Mesodermal cell (in vitro differentiated cells): ENCODE results near the gene GBA2.
A peak's percentile ranks its signal among the peaks of the same experiment; 100 is the strongest.

Experiments used
- H3K27ac ChIP-seq: 2 replicates; pipeline ENCODE4 v1.7.0; 2013; ENCODE audit warnings: mild to moderate bottlenecking, low read depth, low read length, moderate library complexity; ENCODE audit not compliant: severe bottlenecking
- H3K36me3 ChIP-seq: 2 replicates; pipeline ENCODE4 v1.7.1; 2013; ENCODE audit warnings: mild to moderate bottlenecking, low read length, moderate library complexity; ENCODE audit not compliant: control insufficient read depth, insufficient read depth
- H3K4me1 ChIP-seq: one replicate; pipeline ENCODE4 v1.7.1; 2013; ENCODE audit warnings: mild to moderate bottlenecking, low read length; ENCODE audit not compliant: insufficient read depth, control insufficient read depth, poor library complexity, severe bottlenecking
- H3K4me3 ChIP-seq: 2 replicates; pipeline ENCODE4 v1.7.0; 2013; ENCODE audit warnings: low read length, control low read depth, mild to moderate bottlenecking; ENCODE audit not compliant: insufficient read depth, poor library complexity, severe bottlenecking; ENCODE audit errors: extremely low read depth
- H3K9me3 ChIP-seq: 2 replicates; pipeline ENCODE4 v1.7.1; 2013; ENCODE audit warnings: mild to moderate bottlenecking, low read length, moderate library complexity; ENCODE audit not compliant: control insufficient read depth
- WGBS, 2 experiments: methylation state at CpG; one replicate each; pipeline ENCODE4 v1.1.5; 2013; ENCODE audit warnings: missing lambda C conversion rate in 2 of 2; ENCODE audit not compliant: insufficient coverage in 2 of 2; 5-methylcytosine and 5-hydroxymethylcytosine counted together

GBA2 gene

GRCh38 chr9:35738186-35738585 lies 10.8 kb downstream of the GBA2 start:
- Histone ChIP-seq H3K4me3 (no peak overlapping the region), H3K4me1 (peaks cover 20% of the 10 kb centered on the region), H3K27ac (no peak overlapping the region), H3K36me3 (peaks cover 89% of the 10 kb centered on the region), H3K9me3 (no peaks in the 10 kb centered on the region)
- 80 to 88% methylated on average over 3 of the region's 4 CpGs for WGBS, 2 experiments

- Histone ChIP-seq H3K9me3 (no peaks in the 10 kb centered on the region), H3K27ac (no peak overlapping the region), H3K4me1 (peaks cover 20% of the 10 kb centered on the region), H3K36me3 (peaks cover 78% of the 10 kb centered on the region), H3K4me3 (no peak overlapping the region)
- 94 to 95% methylated on average over 5 to 7 of the region's 7 CpGs for WGBS, 2 experiments
Measured at GRCh38 chr9:35737143-35737542, 11.9 kb downstream of the GBA2 start.

DNA sequence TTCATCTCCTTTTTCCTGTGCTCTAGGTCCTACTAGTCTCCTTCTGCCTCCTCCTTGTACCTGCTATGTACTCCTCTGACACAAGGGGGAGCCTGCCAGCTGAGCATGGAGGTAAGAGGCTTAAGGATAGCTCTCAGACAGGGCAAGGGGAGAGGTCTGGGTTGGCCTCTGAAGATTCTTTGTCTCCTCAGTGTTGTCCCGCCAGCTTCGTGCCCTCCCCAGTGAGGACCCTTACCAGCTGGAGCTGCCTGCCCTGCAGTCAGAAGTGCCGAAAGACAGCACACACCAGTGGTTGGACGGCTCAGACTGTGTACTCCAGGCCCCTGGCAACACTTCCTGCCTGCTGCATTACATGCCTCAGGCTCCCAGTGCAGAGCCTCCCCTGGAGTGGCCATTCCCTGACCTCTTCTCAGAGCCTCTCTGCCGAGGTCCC lies 12.8 kb downstream of the GBA2 start:
- Histone ChIP-seq H3K36me3 (peaks cover 70% of the 10 kb centered on the region), H3K4me3 (no peak overlapping the region), H3K9me3 (no peaks in the 10 kb centered on the region), H3K4me1 (peaks cover 20% of the 10 kb centered on the region), H3K27ac (peak overlapping the region; percentile 75)
- WGBS, 2 experiments: 51 to 62% methylated on average over 4 of the region's 5 CpGs

DNA sequence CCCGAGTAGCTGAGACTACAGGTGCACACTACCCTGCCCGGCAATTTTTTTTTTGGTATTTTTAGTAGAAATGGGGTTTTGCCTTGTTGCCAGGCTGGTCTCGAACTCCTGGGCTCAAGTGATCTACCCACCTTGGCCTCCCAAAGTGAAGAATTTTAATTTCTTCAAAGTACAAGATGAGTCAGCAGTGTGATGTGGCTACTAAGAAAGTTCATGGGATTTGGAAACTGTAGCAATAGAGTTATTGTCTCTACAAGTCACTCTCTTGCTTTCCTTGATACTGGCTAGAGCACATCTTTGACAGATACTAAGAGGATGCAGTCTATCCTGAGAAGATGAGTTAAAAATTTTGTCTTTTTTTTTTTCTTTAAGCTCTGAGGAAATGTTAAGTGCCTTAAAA lies 14.9 kb downstream of the GBA2 start:
- H3K36me3 ChIP-seq: peaks cover 49% of the 10 kb centered on the region
- H3K4me1 ChIP-seq: peaks cover 37% of the 10 kb centered on the region
- peak overlapping the region; percentile 94 for H3K4me3 ChIP-seq
- no peak overlapping the region for H3K27ac ChIP-seq
- WGBS, 2 experiments: 100% methylated on average over 1 of the region's 3 CpGs; no CpG with 5 or more reads in 1 of the 2 experiments
- H3K9me3 ChIP-seq: no peaks in the 10 kb centered on the region

- Histone ChIP-seq H3K27ac (peak overlapping the region; percentile 91), H3K9me3 (no peaks in the 10 kb centered on the region), H3K4me3 (peak overlapping the region; percentile 94), H3K36me3 (peaks cover 38% of the 10 kb centered on the region), H3K4me1 (peaks cover 45% of the 10 kb centered on the region)
- 0 to 2% methylated on average over 6 to 7 of the region's 14 CpGs for WGBS, 2 experiments
Measured at GRCh38 chr9:35732800-35733541, 16.1 kb downstream of the GBA2 start.

GRCh38 chr9:35732185-35732799 lies 16.7 kb downstream of the GBA2 start, which contains the start of the genes CREB3 and TLN1:
TSS of gene CREB3 (plus strand) at chr9:35732666. CDS start at chr9:35732773, 107 bp downstream.
TSS of gene TLN1 (minus strand) at chr9:35732195. CDS start at chr9:35725694, 6,501 bp downstream.
- Histone ChIP-seq H3K4me3 (peak within 1 kb of the TSS; percentile 94), H3K4me1 (peaks cover 49% of the 10 kb centered on the region), H3K27ac (peak within 1 kb of the TSS; percentile 91), H3K9me3 (no peaks in the 10 kb centered on the region), H3K36me3 (peaks cover 31% of the 10 kb centered on the region)
- WGBS, 2 experiments: 0% methylated on average over 45 to 48 of the region's 49 CpGs

DNA sequence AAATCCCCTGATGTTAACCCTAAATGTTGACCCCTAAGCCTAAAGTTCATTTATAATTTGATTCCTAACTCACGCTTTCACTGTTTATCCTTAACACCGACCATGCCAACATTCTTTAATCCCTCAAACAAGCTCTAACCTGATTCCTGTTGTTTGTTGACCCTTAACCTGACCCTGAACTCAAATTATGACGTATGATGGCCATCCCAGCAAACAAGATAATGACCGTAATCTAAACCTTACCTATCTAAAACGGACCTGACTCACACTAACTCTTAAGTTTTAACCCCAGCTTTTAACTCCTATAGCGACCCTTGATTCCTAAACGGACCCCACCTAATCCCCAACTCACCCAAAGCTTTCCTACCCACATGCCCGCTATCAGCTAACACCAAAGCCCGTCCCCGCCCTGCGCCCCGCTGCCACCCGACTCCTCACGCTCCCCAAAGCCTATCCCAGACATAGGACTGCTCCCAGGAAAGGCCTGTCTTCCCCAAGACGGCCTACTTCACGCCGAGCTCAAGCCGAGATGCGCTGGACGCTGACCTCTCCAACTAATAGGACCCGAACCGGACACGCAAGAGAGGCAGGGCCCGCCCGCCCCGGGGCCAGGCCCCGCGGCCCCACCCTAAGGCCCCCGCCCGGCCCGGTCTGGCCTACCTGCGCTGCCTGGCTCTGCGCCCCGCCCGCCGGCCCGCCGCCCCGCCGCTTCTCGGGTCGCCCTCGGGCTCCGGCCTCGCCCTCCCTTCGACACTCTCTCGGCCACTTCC lies 17.4 kb downstream of the GBA2 start:
- peak overlapping the region; percentile 91 for H3K27ac ChIP-seq
- H3K36me3 ChIP-seq: peaks cover 30% of the 10 kb centered on the region
- no peaks in the 10 kb centered on the region for H3K9me3 ChIP-seq
- peak overlapping the region; percentile 94 for H3K4me3 ChIP-seq
- peaks cover 55% of the 10 kb centered on the region for H3K4me1 ChIP-seq
- 0% methylated on average over 23 to 39 of the region's 47 CpGs for WGBS, 2 experiments

GRCh38 chr9:35730486-35730854 lies 18.6 kb downstream of the GBA2 start:
- Histone ChIP-seq H3K4me3 (peak overlapping the region; percentile 94), H3K9me3 (no peaks in the 10 kb centered on the region), H3K36me3 (peaks cover 34% of the 10 kb centered on the region), H3K4me1 (peaks cover 47% of the 10 kb centered on the region), H3K27ac (no peak overlapping the region)
- WGBS, 2 experiments: 91 to 93% methylated on average over 2 of the region's 2 CpGs

GRCh38 chr9:35729700-35730485 lies 19.1 kb downstream of the GBA2 start:
- Histone ChIP-seq H3K9me3 (no peaks in the 10 kb centered on the region), H3K4me1 (peaks cover 46% of the 10 kb centered on the region), H3K27ac (peak overlapping the region; percentile 91), H3K36me3 (peaks cover 34% of the 10 kb centered on the region), H3K4me3 (peak overlapping the region; percentile 94)
- WGBS, 2 experiments: 10 to 27% methylated on average over 5 to 6 of the region's 6 CpGs

DNA sequence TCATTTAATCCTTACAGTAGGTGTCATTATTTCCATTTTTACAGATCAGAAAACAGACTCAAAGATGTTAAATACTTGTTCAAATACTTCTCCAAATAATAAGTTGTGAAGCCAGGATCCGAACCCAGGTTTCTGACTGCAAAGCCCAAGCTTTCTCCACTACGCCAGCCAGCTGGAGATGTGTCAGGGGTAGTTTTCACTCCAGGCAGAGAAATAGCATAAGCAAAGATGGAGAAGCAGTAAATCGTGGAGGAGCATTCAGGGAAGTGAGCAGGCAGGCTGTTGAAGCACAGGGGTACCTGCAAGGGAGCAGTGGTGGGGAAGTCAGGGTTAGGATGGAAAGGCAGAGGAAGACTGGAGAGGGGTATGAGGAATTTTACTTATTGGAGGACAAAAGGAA lies 19.9 kb downstream of the GBA2 start:
- peaks cover 46% of the 10 kb centered on the region for H3K4me1 ChIP-seq

More for the DNA sequence above, 19.9 kb downstream of the GBA2 start:
- Histone ChIP-seq H3K9me3 (no peaks in the 10 kb centered on the region), H3K36me3 (peaks cover 34% of the 10 kb centered on the region), H3K4me3 (peak overlapping the region; percentile 94), H3K27ac (peak overlapping the region; percentile 91)
- WGBS, 2 experiments: 79 to 84% methylated on average over 2 to 3 of the region's 3 CpGs
